ENCODE results near the gene KCNA2. TPM values are rescaled to one million over a fixed set of nuclear protein-coding genes. Genes with fewer than 3 reads are reported as not detected.

The KCNA2 gene
- total RNA-seq, 1 experiment from 2014 or later = under 0.01 TPM

- DNase-seq (ENCODE audit: low read depth, low spot score) = no peak
- in situ Hi-C loops (cut with HindIII; ENCODE audit: low pct_unique_long_range_greater_than_20kb, low sequenced_read_pairs) = no loop called here
Observed at GRCh38 chr1:110608247-110608646, 2.1 kb upstream of the KCNA2 start.

DNA sequence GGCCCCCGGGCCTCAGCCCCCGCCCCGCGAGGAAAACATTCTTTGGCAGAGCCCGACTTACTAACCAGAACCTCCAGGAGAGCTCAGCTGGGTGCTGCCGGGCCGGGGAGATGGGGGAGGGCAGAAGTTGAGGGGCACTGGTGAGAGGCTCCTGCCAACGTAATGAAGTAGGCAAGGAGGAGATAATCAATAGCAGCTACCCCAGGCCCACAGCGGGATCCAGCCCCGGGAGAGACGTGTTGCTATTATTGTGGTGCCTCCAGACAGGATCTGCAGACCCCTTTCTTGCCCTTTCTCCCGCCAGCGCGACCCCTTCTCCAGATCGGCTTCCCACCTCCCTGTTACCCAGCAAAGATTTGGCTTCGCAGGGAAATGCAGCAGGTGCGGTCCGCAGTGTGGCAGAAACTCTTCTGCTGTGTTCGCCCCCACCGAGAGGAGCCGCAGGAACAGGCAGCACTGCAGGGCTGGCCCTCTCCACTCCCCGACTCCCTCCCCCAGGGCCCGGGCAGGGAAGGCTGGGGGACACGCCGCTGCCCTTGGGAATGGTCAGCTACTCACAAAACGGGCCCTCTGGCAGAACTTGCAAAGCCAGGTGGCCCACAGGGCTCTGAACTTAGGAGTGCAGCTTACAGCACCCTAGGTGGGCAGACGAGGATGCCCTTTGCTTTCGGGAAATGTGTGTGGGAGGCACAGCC is 1.5 kb upstream of the KCNA2 start:
- no peak for DNase-seq (ENCODE audit: low read depth, low spot score)
- in situ Hi-C loops (cut with HindIII; ENCODE audit: low pct_unique_long_range_greater_than_20kb, low sequenced_read_pairs) = no loop called here

GRCh38 chr1:110606657-110607535 is 738 bp upstream of the KCNA2 start:
- in situ Hi-C loops (cut with HindIII; ENCODE audit: low pct_unique_long_range_greater_than_20kb, low sequenced_read_pairs) = no loop called here
- DNase-seq (ENCODE audit: low read depth, low spot score) = no peak

DNA sequence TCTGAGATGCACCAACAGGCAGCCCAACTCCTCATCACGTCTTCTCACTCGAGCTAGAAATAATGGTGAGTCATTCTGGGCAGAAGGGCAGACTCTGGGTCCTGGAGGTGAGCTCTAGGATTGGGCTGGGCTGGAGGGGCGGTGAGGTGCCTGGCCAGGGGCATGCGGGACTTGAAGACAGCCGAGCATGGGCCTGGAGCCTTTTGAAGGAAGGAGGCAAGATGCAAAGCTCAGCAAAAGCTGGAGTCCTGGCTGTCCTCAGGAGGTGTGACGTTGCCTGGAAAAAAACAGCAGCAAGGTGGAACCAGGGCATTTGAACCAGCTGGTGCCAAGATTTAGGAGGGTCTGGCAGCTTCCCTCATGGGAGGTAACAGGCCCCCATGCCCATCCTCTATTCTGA is 712 bp downstream of the KCNA2 start:
- DNase-seq (ENCODE audit: low read depth, low spot score) = no peak
- in situ Hi-C loops (cut with HindIII; ENCODE audit: low pct_unique_long_range_greater_than_20kb, low sequenced_read_pairs) = no loop called here

DNA sequence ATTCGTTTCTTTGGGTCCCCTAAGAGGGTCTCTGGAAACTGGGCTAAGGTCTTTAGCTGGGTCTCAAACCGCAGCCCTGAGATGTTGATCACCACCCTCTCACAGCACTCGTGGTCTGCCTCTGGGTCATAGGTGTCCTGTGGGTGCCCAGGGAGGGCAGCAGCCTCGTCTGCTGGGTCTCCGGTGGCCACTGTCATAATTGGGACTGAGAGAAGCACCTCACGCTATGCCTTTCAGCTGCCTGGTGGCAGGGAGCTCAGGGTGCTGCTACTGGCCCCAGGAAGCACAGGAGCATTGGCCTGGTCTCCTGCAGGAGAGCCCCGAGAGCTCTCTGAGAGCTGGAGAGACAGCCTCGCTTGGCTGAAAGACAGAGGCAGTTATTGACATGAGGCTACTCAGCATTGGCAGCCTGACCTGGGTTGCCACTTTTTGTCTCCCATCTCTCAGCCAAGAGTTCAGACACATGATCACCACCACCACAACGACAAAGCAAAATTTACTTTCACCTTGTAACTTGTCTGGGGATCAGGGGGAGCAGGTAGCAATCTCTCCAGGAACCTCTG is 1.5 kb downstream of the KCNA2 start:
- in situ Hi-C loops (cut with HindIII; ENCODE audit: low pct_unique_long_range_greater_than_20kb, low sequenced_read_pairs) = no loop called here
- DNase-seq (ENCODE audit: low read depth, low spot score) = no peak

GRCh38 chr1:110603058-110603457 is 3.1 kb downstream of the KCNA2 start:
- DNase-seq (ENCODE audit: low read depth, low spot score) = no peak
- in situ Hi-C loops (cut with HindIII; ENCODE audit: low pct_unique_long_range_greater_than_20kb, low sequenced_read_pairs) = no loop called here

DNA sequence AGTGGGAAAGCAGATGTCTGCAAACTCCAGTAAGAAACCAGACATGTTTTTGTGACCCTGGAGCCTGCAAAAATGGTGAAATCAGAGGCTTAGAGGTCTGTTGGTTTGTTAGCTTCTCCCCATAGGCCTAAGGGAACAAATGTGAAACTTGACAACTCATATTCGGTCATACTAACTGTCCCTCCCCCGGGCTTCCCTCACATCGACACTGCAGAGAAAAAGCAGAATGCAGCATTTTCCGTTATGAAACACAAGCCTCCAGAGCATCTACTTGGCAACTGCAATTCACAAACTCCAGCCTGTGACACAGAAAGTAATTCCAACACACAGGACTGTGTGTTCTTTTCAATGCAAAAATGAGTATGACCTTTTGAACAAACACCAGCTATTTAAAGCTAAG is 3.7 kb downstream of the KCNA2 start:
- DNase-seq (ENCODE audit: low read depth, low spot score) = no peak
- in situ Hi-C loops (cut with HindIII; ENCODE audit: low pct_unique_long_range_greater_than_20kb, low sequenced_read_pairs) = no loop called here

- in situ Hi-C loops (cut with HindIII; ENCODE audit: low pct_unique_long_range_greater_than_20kb, low sequenced_read_pairs) = no loop called here
Observed at GRCh38 chr1:110601332-110601731, 4.8 kb downstream of the KCNA2 start.

GRCh38 chr1:110600716-110601115 is 5.4 kb downstream of the KCNA2 start:
- no peak for DNase-seq (ENCODE audit: low read depth, low spot score)
- in situ Hi-C loops (cut with HindIII; ENCODE audit: low pct_unique_long_range_greater_than_20kb, low sequenced_read_pairs) = no loop called here

More at GRCh38 chr1:110601332-110601731, 4.8 kb downstream of the KCNA2 start:
- no peak for DNase-seq (ENCODE audit: low read depth, low spot score)

- DNase-seq (ENCODE audit: low read depth, low spot score) = no peak
- in situ Hi-C loops (cut with HindIII; ENCODE audit: low pct_unique_long_range_greater_than_20kb, low sequenced_read_pairs) = no loop called here
Observed at GRCh38 chr1:110597966-110598365, 8.2 kb downstream of the KCNA2 start.

- in situ Hi-C loops (cut with HindIII; ENCODE audit: low pct_unique_long_range_greater_than_20kb, low sequenced_read_pairs) = no loop called here
- no peak for DNase-seq (ENCODE audit: low read depth, low spot score)
Observed at GRCh38 chr1:110596312-110596711, 9.8 kb downstream of the KCNA2 start.

DNA sequence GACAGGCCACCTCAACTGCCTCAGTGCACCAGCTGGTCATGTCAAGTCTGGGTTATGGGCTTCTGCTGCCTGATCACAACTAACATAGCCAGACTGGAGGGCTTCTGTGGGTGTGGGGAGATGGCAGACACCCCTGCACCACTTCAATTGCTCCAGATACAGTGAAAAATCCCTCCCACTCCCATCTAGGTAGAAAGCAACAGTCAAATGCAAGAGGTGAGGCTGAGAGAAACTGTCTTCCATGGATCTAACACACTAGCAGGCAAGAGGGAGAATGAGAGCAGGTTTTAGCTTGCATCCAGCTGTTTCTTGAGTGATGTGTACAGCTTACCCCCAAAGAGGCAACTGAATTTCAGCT is 10.8 kb downstream of the KCNA2 start:
- in situ Hi-C loops (cut with HindIII; ENCODE audit: low pct_unique_long_range_greater_than_20kb, low sequenced_read_pairs) = no loop called here
- DNase-seq (ENCODE audit: low read depth, low spot score) = no peak

DNA sequence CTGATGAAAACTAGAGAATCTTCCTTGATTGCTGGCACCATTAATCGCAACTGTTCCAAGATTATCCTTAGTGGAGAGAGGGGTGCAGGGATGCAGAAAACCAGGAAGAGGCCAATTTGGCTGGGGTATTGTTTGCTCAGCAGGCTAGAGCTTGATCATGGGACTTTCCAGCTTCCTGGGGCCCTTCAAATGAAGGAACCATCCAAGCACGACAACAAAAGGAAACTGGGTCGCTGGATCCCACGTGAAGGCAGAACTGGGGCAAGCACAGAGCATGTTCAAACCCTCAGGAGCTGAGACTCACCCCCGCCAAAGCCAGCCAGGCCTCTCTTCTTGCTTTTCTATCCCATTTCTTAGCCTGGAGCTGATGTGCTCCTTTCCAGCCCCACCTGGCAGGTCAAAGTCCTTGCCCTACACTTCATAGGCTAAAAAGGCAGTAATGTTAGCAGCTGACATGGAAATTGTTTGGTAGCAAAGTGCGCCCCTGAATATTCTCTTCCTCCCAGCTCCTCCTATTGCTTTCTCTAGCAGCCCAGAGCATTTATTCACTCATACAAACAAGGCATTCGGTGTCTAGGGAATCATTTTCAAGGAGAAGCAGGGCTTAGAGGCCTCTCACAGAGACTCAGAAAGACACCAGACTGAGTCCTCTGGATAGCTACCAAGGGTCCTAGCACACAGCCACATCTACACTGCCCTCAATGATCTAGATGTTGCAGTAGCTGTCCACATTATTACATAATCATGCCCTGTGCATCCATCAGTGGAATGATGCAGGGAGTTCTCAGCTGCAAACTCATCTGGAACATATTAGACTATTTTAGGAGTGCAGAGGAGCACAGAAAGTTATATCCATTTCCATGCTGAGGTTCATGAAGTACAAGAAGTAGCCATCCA is 11.5 kb downstream of the KCNA2 start:
- no peak for DNase-seq (ENCODE audit: low read depth, low spot score)
- in situ Hi-C loops (cut with HindIII; ENCODE audit: low pct_unique_long_range_greater_than_20kb, low sequenced_read_pairs) = no loop called here

- in situ Hi-C loops (cut with HindIII; ENCODE audit: low pct_unique_long_range_greater_than_20kb, low sequenced_read_pairs) = no loop called here
- peak; percentile 37 for DNase-seq (ENCODE audit: low read depth, low spot score)
Observed at GRCh38 chr1:110593902-110594301, 12.3 kb downstream of the KCNA2 start.

DNA sequence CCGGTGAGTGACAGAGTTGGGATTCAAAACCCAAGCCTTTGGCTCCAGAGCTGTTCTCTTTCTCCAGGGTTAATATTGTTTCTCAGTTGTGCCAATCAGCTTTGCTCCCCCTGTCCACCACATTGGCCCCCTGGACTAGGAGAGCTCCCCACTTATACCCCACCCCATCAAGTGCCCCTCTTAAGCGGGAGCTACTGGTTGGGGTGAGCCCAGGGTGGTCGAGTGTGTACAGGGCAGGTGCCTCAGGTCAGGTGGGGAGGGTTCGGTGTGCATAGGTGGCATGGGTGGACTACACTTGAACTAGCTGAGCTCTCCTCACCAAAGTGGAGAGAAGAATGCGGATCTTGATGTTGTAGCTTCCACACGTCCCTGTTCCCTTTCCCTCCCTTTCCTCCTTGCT is 14.2 kb downstream of the KCNA2 start:
- in situ Hi-C loops (cut with HindIII; ENCODE audit: low pct_unique_long_range_greater_than_20kb, low sequenced_read_pairs) = no loop called here
- no peak for DNase-seq (ENCODE audit: low read depth, low spot score)

DNA sequence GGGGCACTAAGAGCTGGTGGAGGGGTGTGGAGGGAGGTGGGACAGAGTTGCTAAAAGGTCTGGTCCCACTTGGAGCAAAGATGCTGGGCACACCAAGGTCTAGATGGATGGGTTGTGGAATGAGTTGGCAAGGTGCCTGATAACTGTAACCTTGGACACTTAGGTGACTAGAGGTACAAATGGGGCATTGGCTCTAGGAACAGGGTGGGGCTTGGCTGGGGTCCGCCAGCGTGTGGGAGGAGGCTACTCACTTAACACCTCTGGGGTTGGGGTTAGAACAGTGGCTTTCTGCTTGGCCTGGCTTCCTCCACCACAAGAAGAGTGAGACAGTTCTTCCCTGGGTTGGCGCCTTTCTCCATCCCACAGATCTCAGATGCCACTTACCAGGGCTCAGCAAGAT is 17.2 kb downstream of the KCNA2 start:
- in situ Hi-C loops (cut with HindIII; ENCODE audit: low pct_unique_long_range_greater_than_20kb, low sequenced_read_pairs) = no loop called here
- DNase-seq (ENCODE audit: low read depth, low spot score) = no peak

GRCh38 chr1:110588486-110588885 is 17.7 kb downstream of the KCNA2 start:
- in situ Hi-C loops (cut with HindIII; ENCODE audit: low pct_unique_long_range_greater_than_20kb, low sequenced_read_pairs) = no loop called here
- no peak for DNase-seq (ENCODE audit: low read depth, low spot score)

GRCh38 chr1:110587906-110588305 is 18.3 kb downstream of the KCNA2 start:
- in situ Hi-C loops (cut with HindIII; ENCODE audit: low pct_unique_long_range_greater_than_20kb, low sequenced_read_pairs) = no loop called here
- DNase-seq (ENCODE audit: low read depth, low spot score) = no peak

All from SK-MEL-5 (cell line).